ENCODE results near the gene PTPN2.

DNA sequence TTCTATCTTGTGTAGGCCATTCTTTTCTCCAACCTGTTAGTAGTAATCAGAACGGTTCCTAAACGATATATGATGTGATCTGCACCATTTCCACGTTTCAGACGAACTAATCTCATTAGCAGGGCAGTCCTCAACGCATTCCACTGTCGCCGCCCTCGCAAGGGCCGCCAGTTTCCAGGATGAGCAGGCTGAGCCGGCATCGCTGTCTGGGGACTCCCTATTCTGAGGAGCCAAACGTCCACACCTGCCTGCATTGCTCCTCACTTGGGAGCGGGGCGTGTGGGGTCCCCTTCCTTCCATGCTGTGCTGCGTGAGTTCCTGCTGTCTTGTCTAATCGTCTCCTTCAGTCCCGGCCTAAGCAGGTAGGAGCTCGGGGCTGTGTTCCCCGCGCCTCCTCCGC lies 104.6 kb downstream of the PTPN2 start:
- TF ChIP-seq POLR2A (IDR thresholded peaks at IDR 0.05; ENCODE audit: low read depth, low read length) = no peak
- no peak for TF ChIP-seq POLR2AphosphoS5 (IDR thresholded peaks at IDR 0.05; ENCODE audit: low read depth, low read length)

Data from GM12892 (cell line).